ENCODE measurements around the gene KHDC4.

KHDC4 gene

GRCh38 chr1:155968670-155969069, 34.5 kb upstream of the KHDC4 start:
- DNase-seq: no peak

- DNase-seq: no peak
Measured at GRCh38 chr1:155968051-155968400, 33.8 kb upstream of the KHDC4 start.

DNA sequence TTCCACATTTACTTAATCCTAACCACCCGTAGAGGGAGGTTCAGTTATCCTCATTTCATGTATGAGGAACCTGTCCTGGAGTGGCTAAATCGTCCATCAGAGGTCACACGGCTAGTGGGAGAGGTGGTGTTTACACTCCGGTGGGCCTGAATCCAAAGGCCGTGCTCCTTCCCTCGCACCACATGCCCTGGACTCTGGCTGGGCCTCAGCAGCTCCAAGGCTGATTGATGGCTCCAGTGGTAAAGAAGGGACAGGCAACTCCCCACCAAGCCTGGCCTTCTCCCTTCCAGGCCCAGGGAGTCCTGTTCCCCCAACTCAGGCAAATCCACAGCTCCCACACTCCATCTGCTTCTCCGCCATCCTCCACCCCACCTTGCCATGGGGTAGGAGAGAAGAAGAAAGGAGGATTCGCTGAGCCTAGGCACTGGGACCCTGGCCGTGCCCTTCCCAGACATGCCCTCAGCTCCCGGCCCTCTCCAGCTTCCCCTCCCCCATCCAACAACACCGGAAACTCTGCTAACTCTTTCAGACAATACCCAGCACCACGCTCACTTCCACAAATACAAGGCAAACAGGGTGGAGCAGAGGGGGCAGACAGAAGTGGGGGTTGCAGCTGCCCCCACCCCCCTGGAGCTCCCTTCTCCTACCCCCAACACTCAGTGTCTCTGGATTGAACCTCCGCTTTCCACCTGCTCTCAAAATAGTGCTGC, 33.3 kb upstream of the KHDC4 start:
- no peak for DNase-seq

DNA sequence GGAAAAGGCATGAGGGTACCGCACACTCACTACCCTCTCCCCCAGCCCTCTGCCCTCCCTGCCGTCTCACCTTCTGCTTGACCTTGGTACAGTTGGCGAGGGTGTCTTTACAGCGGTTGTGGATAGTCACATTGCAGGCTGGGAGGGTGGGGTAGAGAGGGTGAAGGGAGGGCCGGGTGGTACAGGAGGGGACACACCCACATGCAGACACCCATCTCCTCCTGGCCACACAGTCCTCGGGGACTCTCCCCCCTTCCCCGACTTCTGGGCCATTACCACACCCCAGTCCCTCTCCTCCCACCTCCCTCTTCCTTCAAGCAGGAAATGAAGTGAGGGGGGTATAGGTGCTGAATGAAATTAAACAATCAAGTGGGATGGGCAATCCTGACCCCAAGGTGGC, 32.5 kb upstream of the KHDC4 start:
- no peak for DNase-seq

GRCh38 chr1:155966135-155966534, 31.9 kb upstream of the KHDC4 start:
- DNase-seq: no peak

- no peak for DNase-seq
Measured at GRCh38 chr1:155964193-155964592, 30.0 kb upstream of the KHDC4 start.

- DNase-seq: no peak
Measured at GRCh38 chr1:155962599-155963211, 28.5 kb upstream of the KHDC4 start.

DNA sequence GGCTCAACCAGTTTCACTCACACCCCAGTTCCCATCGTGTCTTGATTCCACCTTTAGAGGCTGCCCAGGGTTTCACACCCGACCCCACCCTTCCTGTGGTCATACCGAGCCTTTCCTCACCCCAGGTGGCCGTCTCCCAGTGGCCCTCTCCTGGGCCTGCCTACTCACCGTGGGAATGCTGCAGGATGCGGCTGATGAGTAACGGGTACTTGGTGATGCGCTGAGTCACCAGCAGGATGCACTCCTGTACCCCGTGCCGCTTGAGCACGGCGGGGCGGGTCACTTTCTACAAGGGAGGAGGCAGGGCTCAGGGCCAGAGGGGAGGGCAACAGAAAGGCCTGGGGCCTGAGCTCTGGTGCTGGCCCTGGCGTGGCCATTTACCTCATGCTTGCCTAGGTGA, 27.7 kb upstream of the KHDC4 start:
- DNase-seq: no peak

- DNase-seq: no peak
Measured at GRCh38 chr1:155960081-155960745, 26.0 kb upstream of the KHDC4 start.

DNA sequence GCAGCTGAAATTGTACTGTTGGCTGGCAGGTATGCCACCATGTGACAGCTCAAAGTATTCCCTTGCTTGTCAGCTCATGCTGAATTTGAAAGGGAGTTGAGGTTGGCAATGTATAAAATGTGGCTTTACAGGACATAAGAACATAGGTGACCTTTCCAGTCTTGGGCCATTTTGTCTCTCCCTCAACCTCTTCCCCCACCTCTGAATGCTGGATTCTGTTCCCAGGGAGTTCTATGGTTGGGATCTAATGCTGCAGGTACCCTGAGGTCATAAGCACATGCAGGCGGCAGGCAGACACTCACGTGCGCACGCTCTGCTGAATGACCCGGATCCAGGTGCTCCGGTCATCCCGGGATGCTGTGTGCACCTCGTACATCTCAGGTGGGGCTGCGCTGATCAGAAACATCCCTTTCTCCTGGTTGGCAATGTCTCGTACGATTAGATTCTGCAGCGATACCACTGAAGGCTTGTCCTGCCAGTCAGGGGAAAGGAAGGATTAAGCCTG, 23.2 kb upstream of the KHDC4 start:
- DNase-seq: no peak

DNA sequence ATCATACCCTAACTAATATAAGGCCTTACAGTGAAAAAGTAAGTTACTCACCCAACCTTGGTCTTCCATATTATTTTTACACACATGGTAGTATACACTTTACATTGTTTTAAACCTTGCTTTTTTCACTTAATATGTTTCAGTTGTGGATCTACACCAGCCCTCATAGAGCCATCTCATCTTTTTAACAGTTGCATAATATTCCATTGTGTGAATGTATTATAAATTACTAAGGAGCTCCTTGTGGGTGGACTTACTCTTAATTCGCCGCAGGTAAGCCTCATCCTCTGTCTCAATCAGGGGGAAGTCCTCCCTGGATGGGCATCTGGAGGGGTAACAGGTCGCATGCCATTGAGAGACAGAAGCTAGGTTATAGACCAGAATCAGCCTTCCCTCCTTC, 20.4 kb upstream of the KHDC4 start:
- DNase-seq: no peak

DNA sequence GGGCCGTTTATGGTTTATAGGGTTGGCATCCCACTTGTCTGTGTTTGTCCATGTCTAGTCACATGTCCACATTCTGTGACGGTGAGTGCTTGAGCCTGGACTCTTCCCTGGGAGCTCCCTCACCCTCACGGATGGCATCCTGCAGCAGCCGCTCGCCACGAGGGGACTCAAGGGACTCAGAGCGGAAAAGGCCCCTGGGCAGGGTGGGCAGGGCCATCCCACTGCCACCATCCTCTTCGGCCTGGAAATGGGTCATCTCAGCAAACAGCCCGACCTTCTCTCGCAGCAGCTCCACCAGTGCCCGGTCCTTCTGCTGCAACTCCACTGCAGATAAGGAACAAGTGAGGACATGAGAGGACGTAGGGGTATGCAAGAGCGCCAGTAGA, 18.3 kb upstream of the KHDC4 start:
- no peak for DNase-seq

GRCh38 chr1:155951753-155952504, 17.7 kb upstream of the KHDC4 start:
- DNase-seq: no peak

DNA sequence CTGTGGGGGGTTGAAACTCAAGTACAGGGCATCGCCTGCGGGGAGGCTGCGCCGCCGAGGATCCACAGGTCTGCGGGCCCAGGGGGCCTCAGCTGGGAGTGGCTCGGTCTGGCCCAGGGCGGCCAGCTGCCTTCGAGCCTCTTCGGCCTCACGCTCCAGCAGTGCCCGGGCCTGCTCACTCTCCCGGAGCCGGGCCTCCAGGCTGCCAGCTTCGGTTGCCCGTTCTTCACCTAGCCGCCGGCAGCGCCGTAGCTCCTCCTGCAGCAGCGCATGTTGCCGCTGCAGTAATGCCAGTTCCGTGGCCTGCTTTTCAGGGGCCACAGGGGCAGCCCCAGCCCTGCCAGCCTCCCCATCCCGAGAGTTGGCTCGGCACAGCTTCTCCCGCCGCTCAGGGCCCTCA, 16.6 kb upstream of the KHDC4 start:
- DNase-seq: no peak

- no peak for DNase-seq
Measured at GRCh38 chr1:155947741-155948140, 13.5 kb upstream of the KHDC4 start.

DNA sequence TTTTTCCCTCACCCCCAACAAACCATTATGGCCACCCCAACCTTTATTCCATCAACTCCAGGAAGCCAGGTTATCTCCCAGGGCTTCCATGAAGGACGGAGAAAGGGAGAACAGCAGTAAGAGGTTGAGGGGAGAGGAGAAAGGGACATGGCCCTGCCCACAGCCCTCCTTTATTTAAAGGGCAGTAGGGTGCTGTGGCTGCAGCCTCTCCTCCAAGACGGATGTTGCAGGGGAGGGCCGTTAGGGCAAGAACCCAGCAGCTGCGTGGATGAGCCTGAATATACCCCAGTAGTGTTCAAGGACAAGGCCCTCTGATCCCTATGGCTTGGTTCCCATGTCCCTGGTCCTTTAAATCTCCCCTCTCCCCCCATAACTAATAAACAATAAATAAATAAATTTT, 13.1 kb upstream of the KHDC4 start:
- no peak for DNase-seq

DNA sequence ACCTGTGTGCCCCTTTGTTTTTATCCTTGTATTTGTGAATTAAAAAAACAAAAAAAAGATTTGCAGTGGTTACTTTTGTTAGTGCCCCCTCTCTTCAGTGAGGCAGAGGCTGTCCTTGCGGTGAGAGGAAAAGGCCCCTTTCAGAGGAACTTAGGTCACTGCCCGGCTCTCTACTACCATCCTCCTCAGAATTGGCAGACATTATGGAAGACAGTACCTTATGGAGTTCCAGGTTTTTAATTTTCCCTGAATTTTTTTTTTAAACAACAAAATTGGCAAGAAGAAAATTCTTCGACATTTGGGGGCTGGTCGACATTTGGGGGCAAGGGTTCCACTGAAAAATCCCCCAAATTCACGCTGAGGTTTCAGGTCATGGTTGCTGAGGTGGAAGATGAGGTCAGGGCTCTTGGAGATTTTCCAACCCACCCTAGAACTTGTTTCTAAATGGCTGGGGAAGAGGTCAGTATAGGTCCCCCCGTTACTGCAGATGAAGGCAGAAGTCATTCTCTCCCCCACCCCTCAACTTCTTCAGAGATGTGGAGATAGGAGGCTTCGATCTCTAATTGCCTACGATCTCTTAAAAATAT, 12.5 kb upstream of the KHDC4 start:
- no peak for DNase-seq

GRCh38 chr1:155944444-155944799, 10.2 kb upstream of the KHDC4 start:
- DNase-seq: peak; percentile 43

- no peak for DNase-seq
Measured at GRCh38 chr1:155942578-155943141, 8.4 kb upstream of the KHDC4 start.

DNA sequence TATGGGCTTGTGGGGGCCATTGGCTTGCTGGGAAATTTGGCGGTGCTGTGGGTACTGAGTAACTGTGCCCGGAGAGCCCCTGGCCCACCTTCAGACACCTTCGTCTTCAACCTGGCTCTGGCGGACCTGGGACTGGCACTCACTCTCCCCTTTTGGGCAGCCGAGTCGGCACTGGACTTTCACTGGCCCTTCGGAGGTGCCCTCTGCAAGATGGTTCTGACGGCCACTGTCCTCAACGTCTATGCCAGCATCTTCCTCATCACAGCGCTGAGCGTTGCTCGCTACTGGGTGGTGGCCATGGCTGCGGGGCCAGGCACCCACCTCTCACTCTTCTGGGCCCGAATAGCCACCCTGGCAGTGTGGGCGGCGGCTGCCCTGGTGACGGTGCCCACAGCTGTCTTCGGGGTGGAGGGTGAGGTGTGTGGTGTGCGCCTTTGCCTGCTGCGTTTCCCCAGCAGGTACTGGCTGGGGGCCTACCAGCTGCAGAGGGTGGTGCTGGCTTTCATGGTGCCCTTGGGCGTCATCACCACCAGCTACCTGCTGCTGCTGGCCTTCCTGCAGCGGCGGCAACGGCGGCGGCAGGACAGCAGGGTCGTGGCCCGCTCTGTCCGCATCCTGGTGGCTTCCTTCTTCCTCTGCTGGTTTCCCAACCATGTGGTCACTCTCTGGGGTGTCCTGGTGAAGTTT, 7.8 kb upstream of the KHDC4 start:
- DNase-seq: no peak

- DNase-seq: no peak
Measured at GRCh38 chr1:155940993-155941844, 7.0 kb upstream of the KHDC4 start, which contains the start of gene RXFP4. RXFP4 (plus strand) TSS chr1:155941638; CDS start chr1:155941710, 72 bp downstream.
